Adrenal gland (tissue), 5 donors: Measurements from ENCODE around the gene SRPK1.

ENCODE experiments used
- CTCF ChIP-seq, 6 experiments: fragments of 450-650 bp in 4 of 6; fragments of 200-600 bp in 2 of 6; sonication (generic) in 1 of 6; IDR thresholded peaks; 1 replicate in 5 of 6; 2 replicates in 1 of 6; pipeline versions ENCODE4 v1.5.1 to v1.8.0; 2016 to 2021; ENCODE audit warnings: antibody characterized with exemption in 6 of 6, mild to moderate bottlenecking in 2 of 6, moderate library complexity in 1 of 6
- POLR2A ChIP-seq, 2 donors: fragments of 450-650 bp; IDR thresholded peaks; one replicate each; pipeline ENCODE4 v1.6.1; 2017; ENCODE audit warnings: antibody characterized with exemption in 2 of 2, mild to moderate bottlenecking in 2 of 2, moderate library complexity in 1 of 2
- donor health status: DM: no; HTN: no; CAD: no.

GRCh38 chr6:35943390-35943789, 22.5 kb upstream of the SRPK1 start:
- TF ChIP-seq CTCF (IDR thresholded peaks at IDR 0.05) (no peak), POLR2A (IDR thresholded peaks at IDR 0.05) (no peak)
